ENCODE results near the gene CLIC3. TPM values are rescaled to one million over a fixed set of nuclear protein-coding genes. Genes with fewer than 3 reads are reported as not detected.

CLIC3 gene
- total RNA-seq, 3 donors from 2014 or later (not counting 1 experiment from before 2014, with no cell fraction given) = 144 to 286 (median 161) TPM

DNA sequence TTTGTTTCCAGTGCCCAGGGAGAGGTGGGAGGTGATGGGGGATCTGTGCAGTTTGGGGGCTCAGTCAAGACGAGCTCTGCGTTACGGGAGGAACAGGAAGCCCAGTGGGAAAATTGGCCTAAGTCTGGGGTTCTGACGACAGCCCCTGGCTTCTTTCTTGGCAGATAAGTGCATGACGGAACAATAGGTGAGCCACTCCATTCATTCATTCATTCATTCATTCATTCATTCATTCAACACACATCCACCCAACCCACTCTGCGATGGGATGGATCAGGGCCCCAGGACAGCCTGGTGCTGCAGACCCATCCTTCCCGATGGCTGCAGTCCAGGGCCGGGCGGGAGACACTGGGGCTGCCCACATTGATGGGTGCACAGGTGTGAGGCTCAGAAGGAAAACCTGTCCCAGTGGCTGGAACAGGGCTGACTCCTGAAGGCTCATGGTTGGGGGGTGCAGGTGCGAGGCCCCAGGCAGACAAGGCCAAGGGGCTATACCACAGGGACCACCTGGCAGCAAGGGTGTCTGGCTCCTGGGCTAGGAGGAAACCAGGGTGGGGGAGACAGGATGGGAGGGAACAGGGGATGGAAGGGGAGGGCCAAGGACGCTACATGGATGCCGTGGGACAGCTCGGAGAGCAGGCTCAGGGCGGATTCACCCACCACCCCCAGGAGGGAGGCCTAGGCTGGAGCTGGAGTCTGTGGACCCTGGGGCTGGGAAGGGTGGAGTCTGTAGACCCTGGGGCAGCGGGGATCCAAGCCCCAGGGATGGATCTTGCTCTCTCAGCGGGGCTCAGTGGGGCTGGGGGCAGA, 15.5 kb downstream of the CLIC3 start:
- 95% methylated on average over 16 of the region's 16 CpGs for WGBS (ENCODE audit: insufficient coverage)
- Histone ChIP-seq H3K4me1 (ENCODE audit: control insufficient read depth, insufficient read depth, low read length) (peaks cover 36% of the 10 kb centered on the region), H3K9me3 (ENCODE audit: control insufficient read depth, insufficient read depth, low read length) (no peaks in the 10 kb centered on the region), H3K4me3 (ENCODE audit: low read length) (no peak overlapping the region), H3K27ac (ENCODE audit: low read length) (no peak overlapping the region), H3K27me3 (ENCODE audit: control insufficient read depth, insufficient read depth, low read length) (peaks cover 10% of the 10 kb centered on the region), H3K36me3 (ENCODE audit: control insufficient read depth, insufficient read depth, low read length) (no peaks in the 10 kb centered on the region)
- TF ChIP-seq CTCF (IDR thresholded peaks at IDR 0.05) = no peak
- Mint-ChIP-seq H3K27me3 (ENCODE audit: low read depth in 2 of 2) (peaks cover 0 to 7% of the 10 kb centered on the region in 2 donors), H3K9me3 (no peaks in the 10 kb centered on the region), H3K4me3 (no peak overlapping the region), H3K27ac (peak overlapping the region in 1 of 2 donors; percentile 31), H3K4me1 (peaks cover 0 to 24% of the 10 kb centered on the region in 2 donors), H3K36me3 (no peaks in the 10 kb centered on the region)
- DNase-seq (no peak), ATAC-seq (no peak)
- intact Hi-C loops (cut with micrococcal nuclease) = no loop called here

GRCh38 chr9:136979769-136980587, 16.4 kb downstream of the CLIC3 start:
- no peaks in the 10 kb centered on the region for H3K36me3 Mint-ChIP-seq
- H3K27ac Mint-ChIP-seq = peak overlapping the region in 1 of 2 donors; percentile 31

DNA sequence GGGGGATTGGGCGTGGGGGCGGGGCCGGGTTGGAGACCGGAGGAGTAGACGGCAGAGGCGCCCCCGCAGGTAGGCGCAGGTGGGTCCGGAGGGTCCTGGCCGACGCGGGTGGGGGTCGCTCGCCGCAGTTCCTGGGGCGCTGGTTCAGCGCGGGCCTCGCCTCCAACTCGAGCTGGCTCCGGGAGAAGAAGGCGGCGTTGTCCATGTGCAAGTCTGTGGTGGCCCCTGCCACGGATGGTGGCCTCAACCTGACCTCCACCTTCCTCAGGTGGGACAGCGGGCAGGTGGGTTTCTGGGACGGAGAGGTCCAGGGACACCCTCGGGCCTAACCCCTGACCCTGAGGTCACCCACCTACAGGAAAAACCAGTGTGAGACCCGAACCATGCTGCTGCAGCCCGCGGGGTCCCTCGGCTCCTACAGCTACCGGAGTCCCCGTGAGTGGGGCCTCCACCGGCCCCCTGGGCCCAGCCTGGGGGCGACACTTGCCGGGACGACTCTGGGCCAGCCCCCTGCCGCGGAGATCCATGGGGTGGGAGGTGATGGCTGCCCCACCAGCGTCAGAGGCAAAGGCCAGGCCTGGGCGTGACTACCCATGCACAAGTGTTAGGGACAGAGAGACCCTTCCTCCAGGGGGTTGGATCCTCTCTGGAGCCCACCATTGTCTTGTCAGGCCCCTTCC, 17.4 kb downstream of the CLIC3 start:
- H3K36me3 Mint-ChIP-seq = no peaks in the 10 kb centered on the region
- peaks cover 0 to 5% of the 10 kb centered on the region in 2 donors for H3K27me3 Mint-ChIP-seq (ENCODE audit: low read depth in 2 of 2)
- no peaks in the 10 kb centered on the region for H3K27me3 ChIP-seq (ENCODE audit: control insufficient read depth, insufficient read depth, low read length)
- TF ChIP-seq CTCF (IDR thresholded peaks at IDR 0.05) = no peak
- H3K27ac Mint-ChIP-seq = no peak overlapping the region
- peaks cover 6 to 39% of the 10 kb centered on the region in 2 donors for H3K4me1 Mint-ChIP-seq
- intact Hi-C loops (cut with micrococcal nuclease) = loop anchor here (1.0 kb wide), 1 partner anchor 13 kb away; the partner anchor contains the start of gene PAXX
- no peaks in the 10 kb centered on the region for H3K9me3 Mint-ChIP-seq
- no peak overlapping the region for H3K4me3 ChIP-seq (ENCODE audit: low read length)
- no peaks in the 10 kb centered on the region for H3K36me3 ChIP-seq (ENCODE audit: control insufficient read depth, insufficient read depth, low read length)
- no peak for DNase-seq
- WGBS (ENCODE audit: insufficient coverage) = 59% methylated on average over 41 of the region's 41 CpGs
- no peak for ATAC-seq
- H3K9me3 ChIP-seq (ENCODE audit: control insufficient read depth, insufficient read depth, low read length) = no peaks in the 10 kb centered on the region
- H3K27ac ChIP-seq (ENCODE audit: low read length) = no peak overlapping the region
- H3K4me3 Mint-ChIP-seq = no peak overlapping the region
- peaks cover 46% of the 10 kb centered on the region for H3K4me1 ChIP-seq (ENCODE audit: control insufficient read depth, insufficient read depth, low read length)

More at GRCh38 chr9:136979769-136980587, 16.4 kb downstream of the CLIC3 start:
- H3K4me1 Mint-ChIP-seq = peaks cover 6 to 33% of the 10 kb centered on the region in 2 donors
- no peak for TF ChIP-seq CTCF (IDR thresholded peaks at IDR 0.05)
- no peak overlapping the region for H3K27ac ChIP-seq (ENCODE audit: low read length)
- H3K27me3 ChIP-seq (ENCODE audit: control insufficient read depth, insufficient read depth, low read length) = peaks cover 6% of the 10 kb centered on the region
- DNase-seq = no peak
- H3K9me3 Mint-ChIP-seq = no peaks in the 10 kb centered on the region
- intact Hi-C loops (cut with micrococcal nuclease) = no loop called here
- H3K4me3 ChIP-seq (ENCODE audit: low read length) = no peak overlapping the region
- H3K36me3 ChIP-seq (ENCODE audit: control insufficient read depth, insufficient read depth, low read length) = no peaks in the 10 kb centered on the region
- WGBS (ENCODE audit: insufficient coverage) = 92% methylated on average over 26 of the region's 26 CpGs
- H3K27me3 Mint-ChIP-seq (ENCODE audit: low read depth in 2 of 2) = peaks cover 0 to 7% of the 10 kb centered on the region in 2 donors
- peaks cover 42% of the 10 kb centered on the region for H3K4me1 ChIP-seq (ENCODE audit: control insufficient read depth, insufficient read depth, low read length)
- ATAC-seq = no peak
- H3K4me3 Mint-ChIP-seq = no peak overlapping the region
- no peaks in the 10 kb centered on the region for H3K9me3 ChIP-seq (ENCODE audit: control insufficient read depth, insufficient read depth, low read length)
